ENCODE data around the gene IFT25.
"Not testable (repeated sequence)": the region's sequence is repeated elsewhere in the genome, so short reads cannot be mapped to it uniquely, and the experiment has no call there.

GRCh38 chr1:53994516-53994915, 49.0 kb upstream of the IFT25 start:
- not testable (repeated sequence) for TF ChIP-seq CTCF (IDR thresholded peaks at IDR 0.05; ENCODE audit: insufficient read depth, low read depth, low read length); EZH2 (IDR thresholded peaks at IDR 0.05; ENCODE audit: insufficient read depth, low read length)

Data from astrocyte (in vitro differentiated cells and primary cell).